HG03159 (cell line): ENCODE data around the gene SVIP.
A peak's percentile ranks its signal among the peaks of the same experiment; 100 is the strongest.

Experiments used
- ATAC-seq: cut with Tn5 transposase; IDR thresholded peaks from one replicate; pipeline ENCODE4 v1.9.1; 2021; ENCODE audit warnings: mild to moderate bottlenecking, moderate library complexity; ENCODE audit not compliant: unreplicated experiment

The SVIP gene, protein sequence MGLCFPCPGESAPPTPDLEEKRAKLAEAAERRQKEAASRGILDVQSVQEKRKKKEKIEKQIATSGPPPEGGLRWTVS

DNA sequence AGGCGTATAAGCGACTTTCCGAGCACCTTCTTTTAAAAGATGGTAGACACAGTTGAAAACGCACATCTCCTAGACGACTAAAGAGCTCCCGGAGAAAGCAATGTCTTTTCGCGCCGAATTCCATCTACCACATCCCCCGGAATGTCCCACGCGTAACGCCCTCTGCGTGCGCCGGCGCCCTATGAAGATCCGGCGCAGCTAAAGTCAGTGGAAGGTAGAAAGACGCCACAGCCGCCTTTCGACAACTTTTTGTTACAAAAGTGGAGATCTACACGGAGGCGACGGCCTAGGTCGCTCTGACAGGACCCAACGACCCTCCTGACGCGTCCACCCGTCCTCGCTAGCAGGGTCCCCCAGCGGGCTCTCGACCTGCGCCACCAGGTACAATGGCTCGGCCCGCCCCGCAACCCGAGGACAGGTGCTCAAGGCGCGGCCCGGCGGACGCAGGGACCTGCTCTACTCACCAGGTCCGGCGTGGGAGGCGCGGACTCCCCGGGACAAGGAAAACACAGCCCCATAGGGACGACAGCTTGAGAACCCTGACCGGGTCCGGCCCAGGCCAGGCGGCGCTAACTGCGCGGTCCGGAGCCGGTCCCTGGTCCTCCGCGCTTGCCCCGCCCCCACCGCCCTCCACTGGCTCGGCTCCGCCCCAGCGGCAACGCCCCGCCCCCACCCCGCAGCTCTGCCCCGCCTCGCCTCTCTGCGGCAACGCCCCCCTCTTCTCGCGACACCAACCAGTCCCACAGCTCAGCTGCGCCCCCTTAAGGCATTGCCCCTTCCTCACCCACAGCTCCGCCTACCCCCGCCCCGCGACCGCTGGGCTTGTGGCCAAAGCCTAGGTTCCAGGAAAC, at the start of gene SVIP:
SVIP (minus strand) TSS at position 571 of the 851 bp plus-strand sequence; CDS start at position 518, 53 bp downstream.
- ATAC-seq: peak; percentile 93

- no peak for ATAC-seq
These were observed 49.0 kb upstream of the SVIP start for GRCh38 chr11:22878604-22879003.

DNA sequence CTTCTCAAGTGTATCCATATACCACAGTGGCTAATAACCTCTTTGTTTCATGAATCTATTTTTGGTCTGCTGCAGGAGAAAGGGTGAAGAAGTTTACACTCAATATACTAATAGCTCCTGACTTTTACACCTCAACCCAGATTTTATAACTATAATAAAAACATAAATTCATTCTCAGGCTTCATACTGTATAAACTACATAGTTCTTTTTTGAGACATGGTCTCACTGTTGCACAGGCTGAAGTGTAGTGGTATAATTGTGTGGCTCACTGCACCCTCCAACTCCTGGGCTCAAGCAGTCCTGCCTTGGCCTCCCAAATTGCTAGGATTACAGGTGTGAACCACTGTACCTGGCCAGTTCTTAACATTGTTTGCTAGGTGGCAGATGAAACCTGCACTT, 48.4 kb upstream of the SVIP start:
- ATAC-seq: no peak

DNA sequence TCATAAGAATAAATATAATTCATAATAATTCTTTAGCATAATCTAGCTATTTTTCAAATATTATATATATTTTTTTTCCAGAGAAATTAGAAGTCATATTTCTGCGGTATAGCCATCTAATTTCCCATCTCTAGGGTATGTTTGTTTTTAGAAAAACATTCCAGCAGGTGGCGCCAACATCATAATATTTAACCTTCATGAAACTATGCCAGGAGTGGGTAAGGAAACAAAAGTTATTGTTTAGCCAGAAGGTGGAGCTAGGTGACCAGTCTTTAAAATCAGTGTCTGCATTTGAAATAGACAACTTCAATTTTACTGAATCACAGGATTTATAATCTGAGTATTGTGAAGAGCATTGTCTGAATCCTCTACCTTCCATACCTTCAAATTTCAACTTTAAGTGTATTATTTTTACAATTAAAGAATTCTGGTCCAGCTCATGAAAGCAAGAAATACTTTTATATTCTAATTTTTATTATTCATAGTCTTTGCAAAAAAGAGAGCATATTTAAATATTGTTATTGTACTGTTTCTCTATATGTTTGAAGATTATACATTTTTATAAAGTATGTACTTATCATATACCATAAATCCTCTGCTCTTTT, 46.4 kb upstream of the SVIP start:
- peak; percentile 98 for ATAC-seq

- ATAC-seq: peak; percentile 67
These were observed 39.7 kb upstream of the SVIP start for GRCh38 chr11:22869325-22869724.

DNA sequence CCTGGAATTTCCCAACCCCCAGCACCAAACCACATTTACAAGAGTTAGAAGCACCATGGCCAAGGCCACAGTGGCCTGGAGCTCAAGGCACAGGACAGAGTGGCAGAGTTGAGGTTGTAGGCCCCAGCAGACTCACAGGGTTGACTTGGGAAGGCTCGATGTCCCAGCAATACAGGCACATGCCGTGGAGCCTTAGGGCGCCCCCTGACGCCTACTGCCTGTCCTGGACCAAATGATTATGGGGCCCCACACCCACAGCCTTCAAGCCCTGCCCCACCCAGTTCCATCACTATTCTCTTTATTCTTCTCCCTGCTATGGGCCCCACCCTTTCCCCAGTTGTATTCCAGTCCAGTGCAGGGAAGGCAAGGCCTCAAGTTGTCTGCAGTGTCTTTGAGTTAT, 30.6 kb upstream of the SVIP start, which contains the start of gene CCDC179:
CCDC179 (minus strand) TSS at position 234 of the 400 bp plus-strand sequence; CDS start at position 181, 53 bp downstream.
- no peak for ATAC-seq

- no peak for ATAC-seq
These were observed 30.2 kb upstream of the SVIP start for GRCh38 chr11:22859756-22860155.

DNA sequence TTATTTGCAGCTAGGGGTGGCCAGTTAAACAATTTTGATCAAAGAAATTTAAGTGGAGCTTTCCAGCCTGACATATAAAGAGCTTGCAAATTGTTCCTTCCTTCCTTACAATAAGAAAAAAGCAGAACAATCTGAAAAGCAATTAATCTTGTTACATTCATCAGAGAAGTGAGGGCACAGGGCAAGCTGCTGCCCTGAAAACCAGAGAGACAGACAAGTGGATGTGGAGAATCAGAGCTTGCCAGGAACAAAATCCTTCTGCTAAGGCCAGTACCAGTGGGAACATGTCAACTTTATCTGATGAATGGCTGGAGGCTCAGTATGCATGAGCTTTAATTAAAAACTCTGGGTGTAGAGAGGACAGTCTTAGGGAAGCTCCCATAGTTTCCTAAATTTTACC, 21.9 kb upstream of the SVIP start:
- no peak for ATAC-seq

GRCh38 chr11:22846726-22847125, 17.1 kb upstream of the SVIP start:
- no peak for ATAC-seq

DNA sequence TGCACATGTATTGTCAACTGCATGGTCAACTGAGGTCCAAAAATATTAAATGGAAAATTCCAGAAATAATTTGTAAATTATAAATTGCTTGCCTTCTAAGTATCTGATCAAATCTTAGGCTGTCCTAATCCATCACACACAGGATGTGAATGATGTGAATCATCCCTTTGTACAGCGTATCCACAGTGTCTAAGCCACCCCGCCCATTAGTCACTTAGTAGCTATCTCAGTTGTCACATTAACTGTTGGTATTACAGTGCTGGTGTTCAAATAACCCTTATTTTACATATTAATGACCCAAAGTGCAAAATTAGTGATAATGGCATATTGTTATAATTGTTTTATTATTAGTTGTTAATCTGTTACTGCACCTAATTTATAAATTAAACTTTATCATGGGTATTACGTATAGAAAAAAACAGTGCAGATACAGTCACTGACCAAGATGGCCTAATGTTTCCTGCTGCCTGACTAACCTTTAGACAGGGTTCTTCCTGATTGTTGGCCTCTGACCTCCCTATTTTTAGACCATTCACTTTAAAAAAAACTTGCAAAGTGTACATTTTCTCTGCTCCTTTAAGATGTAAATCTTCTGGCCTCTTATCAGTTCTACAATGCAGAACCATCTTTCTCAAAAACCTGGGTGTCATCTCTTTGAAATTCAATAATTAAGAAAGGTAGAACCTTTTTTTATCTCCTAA, 2.9 kb upstream of the SVIP start:
- ATAC-seq: no peak

GRCh38 chr11:22830082-22830414, 447 bp upstream of the SVIP start:
- ATAC-seq: no peak

DNA sequence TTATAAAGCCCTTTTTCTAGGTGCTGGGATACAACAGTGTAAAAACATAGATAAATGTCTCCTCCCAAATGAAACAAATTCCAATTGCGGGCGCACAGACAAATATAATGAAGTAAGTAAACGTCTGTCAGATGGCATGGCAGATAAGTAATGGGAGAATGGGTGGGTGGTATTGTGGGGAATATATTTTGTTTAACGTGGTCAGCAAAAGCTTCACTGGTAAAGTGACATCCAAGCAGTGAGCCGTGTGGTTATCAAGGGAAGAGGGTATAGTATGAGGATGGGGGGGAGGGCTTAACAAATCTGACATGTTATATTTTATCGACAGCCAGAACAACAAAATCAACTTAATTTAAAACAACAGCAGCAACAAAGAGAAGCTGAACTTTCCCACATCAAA, 1.2 kb downstream of the SVIP start:
- ATAC-seq: no peak

GRCh38 chr11:22822203-22822602, 7.4 kb downstream of the SVIP start:
- no peak for ATAC-seq

DNA sequence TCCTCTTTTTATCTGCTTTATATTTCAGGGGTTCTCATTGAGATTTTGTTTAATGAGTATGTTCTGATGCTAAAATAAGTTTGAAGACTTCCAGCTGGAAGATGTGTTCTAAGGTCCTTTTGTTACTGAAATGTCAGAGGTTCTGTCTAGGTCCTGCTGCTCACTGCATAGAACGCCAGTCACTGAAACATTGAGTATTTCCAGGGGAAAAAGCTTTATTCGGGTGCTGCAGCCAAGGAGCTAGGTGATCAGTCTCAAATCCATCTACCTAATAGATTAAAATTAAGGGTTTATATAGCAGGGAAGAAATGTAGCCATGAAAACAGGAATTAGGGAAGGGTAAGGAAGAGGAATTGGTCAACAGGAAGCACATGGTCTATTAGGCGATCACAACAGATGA, 19.7 kb downstream of the SVIP start:
- ATAC-seq: no peak

DNA sequence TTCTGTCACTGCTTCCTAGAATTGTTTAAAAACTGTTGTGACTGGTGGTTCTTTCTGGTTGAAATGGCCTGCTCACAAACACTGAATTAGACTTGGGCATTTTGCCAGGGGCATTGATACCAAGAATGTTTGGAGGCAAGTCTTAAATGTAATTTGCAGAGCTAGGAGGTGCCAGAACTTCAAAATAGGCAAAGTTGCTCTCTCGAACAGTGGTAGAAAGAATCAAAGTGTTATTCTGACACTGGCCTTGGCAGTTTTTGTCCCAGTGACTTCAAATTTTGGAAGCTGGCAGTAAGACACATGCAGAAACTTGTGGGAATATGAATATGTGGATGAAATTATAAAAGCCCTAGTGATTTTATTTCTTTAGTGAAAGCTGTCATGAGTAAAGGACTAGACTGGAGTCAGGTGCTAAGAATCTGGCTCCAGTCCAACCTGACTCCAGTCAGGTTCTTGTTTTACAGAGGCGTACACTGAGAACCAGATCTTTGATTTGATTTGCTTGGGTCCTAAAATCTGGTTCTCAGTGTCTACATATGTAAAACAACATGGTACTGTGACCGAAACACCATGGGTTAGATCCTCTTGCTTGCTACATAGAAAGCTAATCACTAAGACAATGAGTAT, 20.9 kb downstream of the SVIP start:
- ATAC-seq: peak; percentile 40

DNA sequence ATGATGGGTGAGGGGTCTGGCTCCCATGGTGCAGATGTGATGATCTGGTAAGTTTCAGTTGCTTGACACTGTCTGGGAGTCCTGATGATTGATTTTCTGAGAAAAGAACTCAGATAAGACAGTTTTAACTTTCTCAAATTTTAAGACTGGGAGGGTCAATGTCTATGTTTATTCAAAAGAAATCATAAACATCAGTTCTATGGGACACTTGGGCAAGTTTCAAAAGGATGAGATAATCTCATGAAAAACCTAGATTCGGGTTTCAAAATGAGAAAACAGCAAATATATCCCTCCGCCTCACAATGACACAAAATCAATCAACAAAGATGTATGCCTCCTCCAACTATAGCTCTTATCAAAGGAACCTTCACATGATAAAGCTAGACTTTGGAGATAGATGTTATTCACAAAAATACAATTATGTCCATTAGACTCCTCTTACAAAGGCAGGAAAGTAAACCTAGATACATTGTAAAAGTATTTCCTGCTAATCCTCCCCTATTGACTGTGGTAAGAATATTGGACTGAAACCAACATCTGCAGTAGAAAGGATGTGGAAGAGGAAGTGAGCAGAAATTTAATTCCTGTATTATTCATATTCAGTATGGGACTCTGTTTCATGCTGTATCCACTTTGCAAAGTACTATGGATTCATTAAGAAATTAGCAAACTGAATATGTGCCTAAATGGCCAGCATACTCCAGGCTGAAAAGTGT, 21.6 kb downstream of the SVIP start:
- ATAC-seq: peak; percentile 94

DNA sequence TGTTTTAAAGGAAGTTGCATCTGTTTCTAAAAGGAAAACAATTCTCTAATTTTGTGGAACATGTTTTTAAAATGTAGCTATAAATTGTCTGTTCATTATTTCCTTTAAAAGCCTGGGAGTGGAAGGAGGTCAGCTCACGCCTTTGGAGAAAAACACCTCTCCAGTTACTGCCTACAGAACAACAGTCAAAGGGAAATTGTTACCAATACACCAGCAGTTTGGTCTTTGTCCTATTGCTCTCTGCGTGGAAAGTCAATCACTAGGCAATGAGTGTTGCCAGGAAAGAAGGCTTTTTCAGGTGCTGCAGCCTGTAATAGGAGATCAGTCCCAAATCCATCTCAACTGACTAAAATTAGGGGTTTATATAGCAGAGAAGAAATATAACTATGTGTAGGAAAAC, 22.2 kb downstream of the SVIP start:
- no peak for ATAC-seq

GRCh38 chr11:22802861-22803260, 26.7 kb downstream of the SVIP start:
- no peak for ATAC-seq

DNA sequence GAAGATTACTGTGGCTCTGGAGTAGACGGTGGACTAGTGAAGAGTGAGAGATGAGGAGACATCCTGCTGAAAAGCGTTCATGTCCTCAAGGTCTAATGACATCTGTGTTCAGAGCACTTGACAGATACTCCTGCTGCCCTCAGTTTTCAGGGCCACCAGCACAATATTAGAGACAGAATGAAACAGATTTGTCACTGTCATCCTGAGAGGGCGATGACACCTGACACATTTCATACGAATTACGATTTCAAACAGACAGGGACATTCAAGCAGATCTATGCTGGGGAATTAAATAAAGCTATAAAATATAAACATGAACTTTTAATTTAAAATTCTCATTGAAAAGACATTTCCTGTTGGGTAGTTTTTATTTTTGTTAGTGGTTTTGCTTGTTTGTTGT, 29.1 kb downstream of the SVIP start:
- ATAC-seq: no peak

- no peak for ATAC-seq
These were observed 30.7 kb downstream of the SVIP start for GRCh38 chr11:22798901-22799300.

GRCh38 chr11:22797047-22797446, 32.6 kb downstream of the SVIP start:
- no peak for ATAC-seq
